GM18499 (cell line): ENCODE data around the gene CCNY.
"Not testable (repeated sequence)": the region's sequence is repeated elsewhere in the genome, so short reads cannot be mapped to it uniquely, and the experiment has no call there.

Source experiments
- ATAC-seq: cut with Tn5 transposase; IDR thresholded peaks from one replicate; pipeline ENCODE4 v1.9.1; 2021; ENCODE audit warnings: moderate number of reproducible peaks; ENCODE audit not compliant: insufficient read depth, unreplicated experiment

Gene CCNY

DNA sequence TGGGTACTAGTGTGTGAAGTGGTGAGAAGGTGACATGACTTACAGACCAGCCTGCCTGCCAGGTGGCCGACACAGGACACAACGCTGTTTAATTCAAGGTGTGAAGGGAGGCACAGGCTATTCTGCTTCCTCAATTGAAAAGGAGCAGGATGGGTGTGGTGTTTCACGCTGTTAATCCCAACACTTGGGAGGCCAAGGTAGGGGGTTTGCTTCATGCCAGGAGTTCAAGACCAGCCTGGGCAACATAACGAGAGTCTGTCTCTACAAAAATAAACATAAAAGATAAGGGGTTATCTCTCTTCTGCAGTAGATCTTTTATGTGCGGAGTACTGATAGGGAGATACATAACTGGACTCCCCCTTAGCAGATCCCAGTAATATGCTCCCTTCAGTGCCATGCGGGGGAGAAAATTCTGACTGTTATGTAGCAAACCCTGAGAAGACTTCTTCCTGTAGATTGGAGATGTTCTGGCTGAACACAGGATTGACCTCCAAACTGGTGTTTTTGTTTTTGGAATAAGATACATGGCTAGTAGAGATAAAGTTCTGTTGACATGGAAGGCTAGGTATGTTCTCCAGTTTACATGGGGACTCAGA is 63.2 kb downstream of the CCNY start:
- ATAC-seq, result no peak

DNA sequence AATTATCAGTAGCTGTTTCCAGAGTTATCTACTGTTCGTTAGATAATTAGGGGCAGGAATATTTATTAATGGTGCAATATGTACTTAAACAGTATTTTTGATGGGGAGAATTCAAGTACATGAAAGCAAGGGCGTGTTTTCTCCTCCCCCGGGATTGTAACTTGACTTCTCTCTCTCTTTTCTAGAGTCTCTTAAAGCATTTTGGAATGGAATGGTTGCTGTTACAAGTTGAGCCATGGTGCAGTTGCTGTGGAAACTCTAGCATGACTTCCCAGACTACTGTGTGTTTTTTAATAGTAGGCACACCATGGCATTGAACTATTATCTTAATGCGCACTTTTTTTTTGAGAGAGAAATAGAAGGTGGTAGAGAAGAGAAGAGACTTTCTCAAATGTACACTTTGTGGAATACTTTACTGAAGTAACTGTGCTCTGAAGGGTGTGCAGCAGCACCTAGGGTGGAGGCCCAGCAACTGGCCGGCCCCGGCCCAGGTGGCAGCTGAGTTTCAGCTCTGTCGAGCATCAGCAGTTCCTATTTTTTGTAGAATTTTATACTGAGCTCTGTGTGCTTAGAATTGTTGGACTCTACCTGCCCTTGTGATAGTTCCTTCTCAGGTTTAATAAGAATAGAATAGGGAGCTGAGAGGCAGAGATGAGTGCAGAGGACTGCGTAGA is 64.4 kb downstream of the CCNY start:
- ATAC-seq, result no peak

DNA sequence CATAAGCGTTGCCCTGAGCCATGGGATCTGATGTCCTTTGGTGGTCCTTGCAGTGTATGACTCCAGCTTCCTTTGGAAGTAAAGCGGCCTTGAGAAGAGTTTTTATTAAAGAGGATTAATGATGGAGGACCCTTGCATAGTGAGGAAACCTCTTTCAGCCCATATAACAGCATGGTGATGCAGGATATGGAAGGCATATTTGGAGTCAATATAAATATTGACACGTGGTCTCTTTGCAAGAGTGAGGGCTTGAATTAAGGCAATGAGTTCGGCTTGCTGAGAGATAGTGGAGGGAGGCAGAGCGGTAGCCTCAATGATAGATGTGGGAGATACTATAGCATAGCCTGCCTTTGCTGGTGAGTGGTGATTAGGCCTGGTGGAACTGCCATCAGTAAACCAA is 67.2 kb downstream of the CCNY start:
- ATAC-seq, result not testable (repeated sequence)

DNA sequence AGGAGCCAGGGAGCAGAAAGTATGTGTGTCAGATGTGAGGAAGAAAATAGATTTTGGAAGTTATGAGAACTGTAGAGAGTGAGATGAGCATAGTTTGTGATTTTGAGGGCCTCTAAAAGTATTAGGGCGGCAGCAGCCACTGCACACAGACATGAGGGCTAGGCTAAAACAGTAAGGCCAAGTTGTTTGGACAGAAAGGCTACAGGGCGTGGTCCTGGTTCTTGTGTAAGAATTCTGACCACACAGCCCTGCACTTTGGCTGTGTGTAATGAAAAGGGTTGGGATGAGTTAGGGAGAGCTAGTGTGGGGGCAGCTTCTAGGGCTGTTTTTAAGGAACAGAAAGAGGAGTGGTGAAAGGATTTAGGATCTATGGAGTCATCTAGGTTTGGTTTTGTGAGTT is 67.8 kb downstream of the CCNY start:
- not testable (repeated sequence) for ATAC-seq

DNA sequence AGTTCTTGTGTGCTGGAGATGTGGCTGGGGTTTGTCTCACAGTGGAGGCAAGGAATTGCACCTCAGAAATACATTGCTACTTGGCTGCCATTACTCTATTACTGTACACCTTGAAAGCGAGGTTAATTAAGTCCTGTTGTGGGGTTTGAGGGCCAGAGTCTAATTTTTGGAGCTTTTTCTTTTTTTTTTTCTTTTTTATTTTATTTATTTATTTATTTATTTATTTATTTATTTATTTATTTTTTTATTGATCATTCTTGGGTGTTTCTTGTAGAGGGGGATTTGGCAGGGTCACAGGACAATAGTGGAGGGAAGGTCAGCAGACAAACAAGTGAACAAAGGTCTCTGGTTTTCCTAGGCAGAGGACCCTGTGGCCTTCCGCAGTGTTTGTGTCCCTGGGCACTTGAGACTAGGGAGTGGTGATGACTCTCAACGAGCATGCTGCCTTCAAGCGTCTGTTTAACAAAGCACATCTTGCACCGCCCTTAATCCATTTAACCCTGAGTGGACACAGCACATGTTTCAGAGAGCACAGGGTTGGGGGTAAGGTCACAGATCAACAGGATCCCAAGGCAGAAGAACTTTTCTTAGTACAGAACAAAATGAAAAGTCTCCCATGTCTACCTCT is 69.8 kb downstream of the CCNY start:
- not testable (repeated sequence) for ATAC-seq

DNA sequence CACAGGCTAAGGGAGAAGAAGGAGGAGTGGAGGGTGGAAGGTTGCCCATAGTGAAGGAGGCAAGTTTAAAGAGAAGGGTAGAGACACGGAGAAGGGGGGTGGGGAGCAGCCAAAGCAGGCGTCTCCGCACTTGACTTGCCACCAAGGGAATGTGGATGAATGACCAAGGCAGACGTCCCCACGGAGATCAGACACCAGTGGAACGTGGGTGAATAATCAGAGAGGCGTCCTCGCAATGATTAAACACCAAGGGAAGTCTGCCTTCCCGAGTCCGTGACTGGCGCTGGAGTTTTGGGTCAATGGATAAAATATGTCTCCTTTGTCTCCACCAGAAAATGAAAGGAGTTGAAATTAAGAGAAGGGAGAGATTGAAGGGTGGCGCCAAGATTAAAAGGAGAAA is 71.4 kb downstream of the CCNY start:
- not testable (repeated sequence) for ATAC-seq

DNA sequence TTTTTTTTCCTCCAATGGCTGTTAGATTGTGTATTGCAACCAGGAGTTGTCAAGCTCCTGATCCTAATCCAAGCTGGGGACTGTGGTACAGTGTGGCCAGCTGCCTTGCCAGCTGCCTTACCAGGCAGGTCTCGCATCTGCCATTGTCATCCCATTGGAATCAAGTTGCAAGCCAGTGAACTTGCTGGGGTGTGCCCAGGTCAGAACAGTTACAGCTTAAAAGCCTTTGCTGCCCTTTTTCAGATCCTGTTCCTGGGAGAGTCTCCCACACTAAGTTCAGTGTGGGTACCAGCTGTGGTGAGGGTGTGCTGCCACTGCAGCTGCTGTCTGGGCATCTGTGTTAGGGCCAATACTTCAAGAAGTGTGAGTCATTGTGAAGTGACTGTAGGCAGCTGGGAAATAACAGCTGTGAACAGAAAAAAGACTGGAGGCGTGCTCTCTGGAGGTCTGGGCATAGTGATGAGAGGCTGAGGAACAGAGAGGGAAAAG is 72.8 kb downstream of the CCNY start:
- no peak for ATAC-seq

DNA sequence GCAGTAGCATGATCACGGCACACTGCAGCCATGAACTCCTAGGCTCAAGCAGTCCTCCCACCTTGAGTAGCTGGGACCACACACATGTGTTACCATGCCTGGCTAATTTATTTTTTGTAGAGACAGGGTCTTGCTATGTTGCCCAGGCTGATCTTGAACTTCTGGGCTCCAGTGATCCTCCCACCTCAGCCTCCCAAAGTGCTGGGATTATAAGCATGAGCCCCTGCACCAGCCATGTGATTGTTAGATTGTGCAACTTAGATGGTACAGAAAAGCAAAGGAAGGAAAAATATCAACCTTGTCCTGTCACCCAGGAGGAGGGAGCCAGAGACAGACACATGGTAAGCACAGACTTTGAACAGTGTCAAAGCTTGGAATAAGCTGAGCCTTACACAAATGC is 73.5 kb downstream of the CCNY start:
- ATAC-seq, result no peak

DNA sequence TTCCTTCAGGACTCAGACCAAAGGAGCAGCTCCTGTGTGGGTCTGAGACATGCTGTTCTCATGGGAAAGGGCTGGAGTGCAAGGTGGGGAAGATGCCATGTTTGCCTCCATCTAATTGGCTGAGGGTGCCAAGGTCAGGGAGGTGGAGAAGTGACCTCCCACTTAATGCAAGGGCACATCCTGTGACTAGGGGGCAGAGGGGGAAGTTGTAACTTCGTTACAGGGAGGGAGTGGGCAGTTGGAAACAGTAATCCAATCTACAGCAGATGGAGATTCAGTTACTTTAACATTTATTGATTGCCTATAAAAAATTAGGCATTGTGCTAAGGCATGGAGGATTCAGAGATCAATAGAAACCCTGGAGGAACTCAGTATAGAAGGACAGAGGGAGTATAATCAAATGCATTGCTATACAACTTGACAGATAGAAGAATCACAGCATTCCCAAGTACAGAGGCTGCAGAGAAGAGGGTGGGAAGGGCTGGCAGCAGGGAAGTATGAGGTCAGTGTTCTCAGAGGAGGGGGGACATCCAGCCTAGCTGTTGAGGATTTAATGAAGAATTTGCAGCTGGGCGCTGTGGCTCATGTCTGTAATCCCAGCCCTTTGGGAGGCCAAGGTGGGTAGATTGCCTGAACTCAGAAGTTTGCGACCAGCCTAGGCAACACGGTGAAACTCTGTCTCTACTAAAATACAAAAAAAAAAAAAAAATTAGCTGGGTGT is 75.9 kb downstream of the CCNY start:
- ATAC-seq, result no peak

DNA sequence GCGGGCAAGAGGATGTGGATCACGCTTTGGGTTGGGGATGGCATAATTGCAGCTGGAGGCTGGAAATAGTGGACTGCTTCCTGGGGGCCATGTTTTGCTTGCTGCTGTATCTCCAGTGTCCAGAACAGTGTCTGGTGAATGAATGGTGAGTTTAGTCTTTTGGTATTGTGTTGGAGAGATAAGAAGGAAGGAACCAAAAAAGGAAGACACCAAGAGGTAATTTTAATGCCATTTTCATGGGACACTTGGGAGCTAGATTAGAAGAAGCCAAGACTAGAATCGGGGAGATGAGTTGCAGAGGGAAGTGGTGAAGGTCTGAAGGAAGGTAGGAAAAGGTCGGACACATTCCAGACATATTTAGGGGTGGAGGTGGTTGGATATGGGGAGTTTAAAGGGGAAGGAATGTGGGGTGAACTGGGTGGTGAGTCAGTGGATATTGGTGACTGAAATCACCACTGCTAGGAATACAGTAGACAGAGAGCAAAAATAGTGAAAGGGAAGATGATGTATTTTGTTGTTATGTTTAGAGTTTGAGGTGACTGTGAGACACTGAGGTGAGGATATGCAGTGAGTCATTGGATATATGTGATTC is 76.7 kb downstream of the CCNY start:
- ATAC-seq, result no peak

DNA sequence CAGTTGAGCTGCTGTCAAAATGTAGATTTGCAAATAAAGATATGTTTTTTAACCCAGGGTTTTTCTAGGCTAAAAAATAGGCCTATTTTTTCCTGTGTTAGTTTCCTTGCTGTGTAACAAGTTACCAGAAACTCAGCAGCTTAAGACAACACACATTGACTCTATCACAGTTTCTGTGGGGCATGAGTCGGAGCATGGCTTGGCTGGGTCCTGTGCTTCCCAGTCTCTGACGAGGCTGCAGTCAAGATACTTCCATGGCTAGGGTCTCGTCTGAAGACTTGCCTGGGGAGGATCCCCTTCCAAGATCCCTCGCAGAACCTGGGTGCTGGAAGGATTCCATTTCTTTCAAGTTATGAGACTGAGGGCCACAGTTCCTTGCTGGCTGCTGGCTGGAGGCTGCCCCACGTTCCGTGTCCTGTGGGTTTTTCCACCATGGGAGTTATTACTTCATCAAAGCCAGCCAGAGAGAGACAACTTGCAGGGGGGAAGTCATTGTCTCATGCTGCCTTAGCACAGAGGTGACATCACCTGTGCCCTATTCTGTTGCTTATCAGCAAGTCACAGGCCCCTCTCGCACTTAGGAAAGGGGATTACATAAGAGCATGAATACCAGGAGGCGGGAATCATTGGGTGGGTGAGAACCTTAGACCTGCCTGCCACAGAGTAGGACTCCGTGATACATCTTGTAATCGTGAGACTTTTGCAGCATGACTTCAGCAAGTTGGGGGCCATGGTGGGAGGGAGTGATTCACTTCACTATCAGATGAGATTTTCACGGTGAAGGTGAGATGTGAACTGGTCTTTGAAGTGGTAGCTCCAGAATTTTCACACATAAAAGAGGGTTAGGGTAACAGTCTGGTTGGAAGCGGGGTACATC is 77.9 kb downstream of the CCNY start:
- no peak for ATAC-seq

DNA sequence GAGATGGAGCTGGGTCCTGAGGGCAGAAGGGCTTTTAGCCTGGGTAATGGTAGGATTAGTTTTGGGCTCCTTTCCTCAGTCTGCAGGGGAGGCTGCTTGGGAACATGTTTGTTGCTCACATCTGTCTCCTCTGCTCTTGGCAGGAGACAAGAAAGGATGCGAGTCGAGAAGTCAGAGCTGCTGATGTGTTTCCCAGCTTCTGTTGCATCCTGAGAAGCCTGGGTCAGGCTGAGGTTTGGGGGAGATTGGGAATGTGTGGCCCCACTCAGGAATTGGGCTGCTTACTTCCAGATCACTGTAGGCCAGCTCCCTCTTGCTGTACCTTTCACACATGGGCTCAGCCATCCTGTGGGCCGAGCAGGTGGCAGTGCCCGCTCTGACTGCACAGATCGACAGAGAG is 79.2 kb downstream of the CCNY start:
- no peak for ATAC-seq

DNA sequence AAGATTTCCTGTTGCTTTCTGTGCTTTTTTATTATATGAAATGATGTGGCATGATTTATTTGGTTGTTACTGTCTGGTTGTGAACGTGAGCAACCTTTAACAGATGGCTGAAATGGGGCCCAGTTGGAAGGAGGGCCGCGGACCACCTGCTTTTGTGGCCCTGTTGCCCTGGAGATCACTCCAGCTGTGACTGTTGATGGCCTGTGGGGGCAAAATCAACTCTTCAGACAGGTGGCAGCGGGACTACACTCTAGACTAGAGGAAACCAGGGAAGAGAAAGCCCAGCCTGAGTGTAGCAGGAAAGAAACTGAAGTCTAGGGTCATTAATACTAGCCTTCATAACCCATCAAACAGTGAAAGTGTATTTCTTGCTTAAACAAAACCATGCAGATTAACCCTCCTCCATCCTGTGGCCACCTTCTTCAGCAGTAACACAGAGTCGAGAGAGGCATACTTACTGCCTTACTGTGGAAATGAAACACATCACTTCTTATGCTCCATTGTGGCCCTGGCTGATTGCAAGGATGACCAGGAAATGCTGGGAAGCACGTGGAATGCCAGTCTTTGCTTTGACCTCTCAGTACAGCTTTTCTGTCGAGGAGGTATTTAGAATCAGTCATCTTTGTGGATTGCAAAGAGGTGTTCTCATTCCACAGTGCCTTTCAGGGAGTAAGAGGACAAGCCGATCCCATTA is 80.5 kb downstream of the CCNY start:
- ATAC-seq, result no peak

DNA sequence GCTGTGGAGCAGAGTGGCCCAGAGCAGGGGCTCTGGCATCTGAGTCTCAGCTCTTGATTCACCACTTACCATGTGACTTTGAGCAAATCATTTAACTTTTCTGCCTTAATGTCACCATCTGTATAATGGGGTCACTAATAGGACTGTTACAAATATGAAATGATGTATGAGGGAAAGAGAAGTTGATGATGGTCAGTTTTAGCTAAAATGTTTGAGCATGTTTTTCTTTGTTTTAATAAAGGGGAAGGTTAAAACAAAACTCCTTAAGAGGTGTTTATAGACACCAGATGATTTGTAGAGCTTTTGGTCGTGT is 81.0 kb downstream of the CCNY start:
- ATAC-seq, result no peak

DNA sequence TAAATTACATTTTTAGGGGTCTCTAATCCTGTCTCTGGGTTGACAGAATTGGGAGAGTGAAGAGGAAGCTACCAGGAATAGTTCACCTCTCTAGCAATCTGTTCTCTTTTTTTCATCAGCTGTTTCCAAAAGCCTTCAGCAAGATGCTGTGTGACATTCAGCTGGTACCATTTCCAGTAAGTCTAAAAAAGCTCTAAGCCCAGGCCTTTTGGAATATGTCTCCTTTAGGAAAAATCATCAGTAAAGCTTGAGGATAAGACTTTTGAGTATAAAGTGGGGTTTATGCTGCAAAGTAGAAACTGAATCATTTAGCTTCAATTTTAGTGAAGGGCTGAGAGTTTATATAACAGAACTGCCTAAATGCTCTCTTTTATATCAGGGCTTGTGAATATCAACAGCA is 81.5 kb downstream of the CCNY start:
- ATAC-seq, result no peak

DNA sequence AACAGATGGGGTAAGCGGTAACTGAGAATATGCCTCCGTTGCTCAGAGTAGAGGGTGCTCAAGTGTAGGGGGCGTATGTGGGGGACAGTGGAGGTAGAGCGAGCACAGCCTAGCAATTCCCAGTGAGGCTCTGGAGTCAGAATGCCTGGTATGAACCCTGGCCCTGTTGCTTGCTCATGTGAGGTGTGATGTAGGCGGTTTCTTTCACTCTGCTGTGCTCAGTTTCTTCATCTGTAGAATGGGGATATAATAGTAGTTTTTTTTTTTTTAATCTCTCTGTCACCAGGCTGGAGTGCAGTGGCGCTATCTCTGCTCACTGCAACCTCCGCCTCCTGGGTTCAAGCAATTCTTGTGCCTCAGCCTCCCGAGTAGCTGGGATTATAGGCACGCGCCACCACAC is 82.3 kb downstream of the CCNY start:
- not testable (repeated sequence) for ATAC-seq

DNA sequence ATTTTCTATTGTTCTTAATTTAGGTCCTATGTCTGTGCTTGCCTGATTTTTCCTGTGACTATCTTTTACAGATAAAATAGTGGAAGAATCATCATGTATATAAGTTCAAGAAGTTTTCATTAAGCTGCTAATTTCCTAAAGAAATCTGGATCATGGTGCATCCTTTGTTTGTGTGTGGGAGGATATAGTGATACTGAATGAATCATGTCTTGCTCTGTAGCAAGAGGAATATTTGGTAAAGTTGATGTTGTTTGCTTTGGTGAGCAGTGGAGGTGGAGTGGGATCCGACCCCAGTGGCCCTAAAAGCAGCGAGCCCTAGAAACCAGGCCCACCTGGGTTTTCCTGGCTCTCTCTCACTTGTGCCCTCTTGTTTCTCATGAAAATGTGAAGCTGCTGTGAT is 83.7 kb downstream of the CCNY start:
- ATAC-seq, result no peak

DNA sequence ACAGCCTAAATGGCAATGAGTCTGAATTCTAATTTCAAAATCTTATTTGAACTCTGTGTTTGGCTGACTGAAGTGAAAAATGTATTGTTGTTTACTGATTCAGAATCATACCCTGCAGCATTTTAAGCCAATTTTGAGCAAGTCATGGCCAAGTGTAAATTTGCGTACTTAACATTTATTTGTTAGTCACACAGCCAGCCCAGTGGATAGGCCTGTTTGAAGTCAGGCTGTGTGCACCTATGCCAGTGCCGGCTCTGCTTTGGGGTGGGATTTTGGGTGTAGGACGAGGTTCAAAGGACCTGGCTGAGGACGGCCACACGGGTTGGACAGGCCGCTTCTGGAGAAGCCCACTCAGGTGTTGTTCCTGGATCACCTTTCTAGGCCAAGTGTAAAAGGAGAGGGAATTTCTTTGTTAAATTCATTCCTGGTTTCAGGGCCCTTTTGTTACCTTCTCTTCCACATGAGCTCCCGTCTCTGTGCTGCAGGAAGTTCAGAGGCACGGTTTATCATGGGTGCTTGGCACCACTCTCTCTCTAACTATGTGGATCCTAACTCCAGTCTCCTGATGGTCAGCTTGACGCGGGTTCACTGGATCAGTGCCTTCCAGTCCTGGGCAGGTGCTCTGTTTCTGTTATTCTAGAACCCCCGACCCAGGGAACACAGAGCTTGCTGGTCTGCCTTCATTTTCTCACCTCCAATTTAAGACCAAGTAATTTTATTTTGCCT is 84.7 kb downstream of the CCNY start:
- no peak for ATAC-seq
